ENCODE results near the gene DNAJA4.

- TF ChIP-seq, protein P1, sequence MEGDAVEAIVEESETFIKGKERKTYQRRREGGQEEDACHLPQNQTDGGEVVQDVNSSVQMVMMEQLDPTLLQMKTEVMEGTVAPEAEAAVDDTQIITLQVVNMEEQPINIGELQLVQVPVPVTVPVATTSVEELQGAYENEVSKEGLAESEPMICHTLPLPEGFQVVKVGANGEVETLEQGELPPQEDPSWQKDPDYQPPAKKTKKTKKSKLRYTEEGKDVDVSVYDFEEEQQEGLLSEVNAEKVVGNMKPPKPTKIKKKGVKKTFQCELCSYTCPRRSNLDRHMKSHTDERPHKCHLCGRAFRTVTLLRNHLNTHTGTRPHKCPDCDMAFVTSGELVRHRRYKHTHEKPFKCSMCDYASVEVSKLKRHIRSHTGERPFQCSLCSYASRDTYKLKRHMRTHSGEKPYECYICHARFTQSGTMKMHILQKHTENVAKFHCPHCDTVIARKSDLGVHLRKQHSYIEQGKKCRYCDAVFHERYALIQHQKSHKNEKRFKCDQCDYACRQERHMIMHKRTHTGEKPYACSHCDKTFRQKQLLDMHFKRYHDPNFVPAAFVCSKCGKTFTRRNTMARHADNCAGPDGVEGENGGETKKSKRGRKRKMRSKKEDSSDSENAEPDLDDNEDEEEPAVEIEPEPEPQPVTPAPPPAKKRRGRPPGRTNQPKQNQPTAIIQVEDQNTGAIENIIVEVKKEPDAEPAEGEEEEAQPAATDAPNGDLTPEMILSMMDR (conservative IDR thresholded peaks at IDR 0.05; ENCODE audit: low read depth in 2 of 2): no peak
- TF ChIP-seq POLR2AphosphoS5 (IDR thresholded peaks at IDR 0.05; ENCODE audit: low read depth): no peak
- TF ChIP-seq EZH2phosphoT487 (IDR thresholded peaks at IDR 0.05; ENCODE audit: unreplicated experiment): no peak
- no peak for TF ChIP-seq EZH2 (IDR thresholded peaks at IDR 0.05; ENCODE audit: low read depth, unreplicated experiment)
- TF ChIP-seq ZNF114 (CRISPR knock-in tag; IDR thresholded peaks at IDR 0.05): no peak
- TF ChIP-seq ETS1 (IDR thresholded peaks at IDR 0.05): no peak
- no peak for TF ChIP-seq CREB1 (CRISPR knock-in tag; IDR thresholded peaks at IDR 0.05; ENCODE audit: low read depth)
- no peak for TF ChIP-seq STAT1 (IDR thresholded peaks at IDR 0.05; ENCODE audit: unreplicated experiment)
- TF ChIP-seq JUNB (IDR thresholded peaks at IDR 0.05; ENCODE audit: unreplicated experiment): no peak
- TF ChIP-seq, protein P2, sequence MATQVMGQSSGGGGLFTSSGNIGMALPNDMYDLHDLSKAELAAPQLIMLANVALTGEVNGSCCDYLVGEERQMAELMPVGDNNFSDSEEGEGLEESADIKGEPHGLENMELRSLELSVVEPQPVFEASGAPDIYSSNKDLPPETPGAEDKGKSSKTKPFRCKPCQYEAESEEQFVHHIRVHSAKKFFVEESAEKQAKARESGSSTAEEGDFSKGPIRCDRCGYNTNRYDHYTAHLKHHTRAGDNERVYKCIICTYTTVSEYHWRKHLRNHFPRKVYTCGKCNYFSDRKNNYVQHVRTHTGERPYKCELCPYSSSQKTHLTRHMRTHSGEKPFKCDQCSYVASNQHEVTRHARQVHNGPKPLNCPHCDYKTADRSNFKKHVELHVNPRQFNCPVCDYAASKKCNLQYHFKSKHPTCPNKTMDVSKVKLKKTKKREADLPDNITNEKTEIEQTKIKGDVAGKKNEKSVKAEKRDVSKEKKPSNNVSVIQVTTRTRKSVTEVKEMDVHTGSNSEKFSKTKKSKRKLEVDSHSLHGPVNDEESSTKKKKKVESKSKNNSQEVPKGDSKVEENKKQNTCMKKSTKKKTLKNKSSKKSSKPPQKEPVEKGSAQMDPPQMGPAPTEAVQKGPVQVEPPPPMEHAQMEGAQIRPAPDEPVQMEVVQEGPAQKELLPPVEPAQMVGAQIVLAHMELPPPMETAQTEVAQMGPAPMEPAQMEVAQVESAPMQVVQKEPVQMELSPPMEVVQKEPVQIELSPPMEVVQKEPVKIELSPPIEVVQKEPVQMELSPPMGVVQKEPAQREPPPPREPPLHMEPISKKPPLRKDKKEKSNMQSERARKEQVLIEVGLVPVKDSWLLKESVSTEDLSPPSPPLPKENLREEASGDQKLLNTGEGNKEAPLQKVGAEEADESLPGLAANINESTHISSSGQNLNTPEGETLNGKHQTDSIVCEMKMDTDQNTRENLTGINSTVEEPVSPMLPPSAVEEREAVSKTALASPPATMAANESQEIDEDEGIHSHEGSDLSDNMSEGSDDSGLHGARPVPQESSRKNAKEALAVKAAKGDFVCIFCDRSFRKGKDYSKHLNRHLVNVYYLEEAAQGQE (IDR thresholded peaks at IDR 0.05; ENCODE audit: unreplicated experiment): no peak
- no peak for TF ChIP-seq NANOG (IDR thresholded peaks at IDR 0.05; ENCODE audit: borderline replicate concordance)
- TF ChIP-seq ZNF331 (CRISPR knock-in tag; IDR thresholded peaks at IDR 0.05; ENCODE audit: low read depth): no peak
These were observed 27.3 kb downstream of the DNAJA4 start for GRCh38 chr15:78291698-78292097.
